Limb (tissue), 2 donors: Measurements from ENCODE around the gene PFKFB4.
"Not testable (repeated sequence)": the region's sequence is repeated elsewhere in the genome, so short reads cannot be mapped to it uniquely, and the experiment has no call there.

Experiments
- DNase-seq, 2 donors: peaks; one replicate each; pipeline ENCODE4 v3.0.0-alpha.2; 2016; ENCODE audit errors: extremely low spot score in 2 of 2

Gene PFKFB4

DNA sequence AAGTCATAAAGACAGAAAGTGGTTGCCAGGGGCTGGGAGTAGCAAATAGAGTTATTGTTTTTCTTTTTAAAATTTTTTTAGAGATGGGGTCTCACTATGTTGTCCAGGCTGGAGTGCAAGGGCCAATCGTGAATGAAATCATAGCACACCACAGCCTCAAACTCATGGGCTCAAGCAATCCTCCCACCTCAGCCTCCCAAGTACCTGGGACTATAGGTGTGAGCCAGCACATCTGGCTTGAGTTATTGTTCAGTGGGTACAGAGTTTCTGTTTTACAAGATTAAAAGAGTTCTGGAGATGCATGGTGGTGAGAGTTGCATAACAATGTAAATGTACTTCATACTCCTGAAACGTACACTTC lies 23.6 kb downstream of the PFKFB4 start:
- no peak for DNase-seq

- no peak for DNase-seq
Measured at GRCh38 chr3:48532271-48532976, 24.2 kb downstream of the PFKFB4 start.

DNA sequence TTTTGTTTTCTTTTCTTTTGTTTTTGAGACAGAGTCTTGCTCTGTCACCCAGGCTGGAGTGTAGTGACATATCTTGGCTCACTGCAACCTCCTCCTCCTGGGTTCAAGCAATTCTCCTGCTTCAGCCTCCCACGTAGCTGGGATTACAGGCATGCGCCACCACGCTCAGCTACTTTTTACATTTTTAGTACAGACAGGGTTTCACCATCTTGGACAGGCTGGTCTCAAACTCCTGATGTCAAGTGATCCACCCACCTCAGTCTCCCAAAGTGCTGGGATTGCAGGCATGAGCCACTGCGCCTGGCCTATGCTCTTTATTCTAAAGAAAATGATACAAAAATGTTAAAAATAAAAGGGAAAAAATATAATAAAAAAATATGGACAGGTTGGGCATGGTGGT lies 25.9 kb downstream of the PFKFB4 start:
- DNase-seq = not testable (repeated sequence)

GRCh38 chr3:48528754-48529153 lies 27.8 kb downstream of the PFKFB4 start:
- no peak for DNase-seq

DNA sequence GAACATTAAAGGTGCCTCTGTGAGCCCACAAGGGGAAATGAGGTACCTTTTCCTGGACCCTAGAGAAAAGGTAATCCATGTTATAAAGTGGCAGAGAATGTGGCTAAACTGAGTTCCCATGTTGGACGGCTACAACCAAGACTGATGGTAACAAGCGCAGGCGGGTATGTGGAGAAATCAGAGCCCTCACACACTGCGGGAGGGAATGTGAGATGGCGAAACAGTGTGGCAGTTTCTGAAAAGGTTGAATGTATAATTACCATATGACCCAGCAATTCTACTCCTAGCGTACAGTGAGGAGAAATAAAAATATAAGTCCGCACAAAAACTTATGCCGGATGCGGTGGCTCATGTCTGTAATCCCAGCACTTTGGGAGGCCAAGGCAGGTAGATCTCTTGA lies 28.6 kb downstream of the PFKFB4 start:
- no peak for DNase-seq

- no peak for DNase-seq
Measured at GRCh38 chr3:48524970-48525369, 31.6 kb downstream of the PFKFB4 start.

DNA sequence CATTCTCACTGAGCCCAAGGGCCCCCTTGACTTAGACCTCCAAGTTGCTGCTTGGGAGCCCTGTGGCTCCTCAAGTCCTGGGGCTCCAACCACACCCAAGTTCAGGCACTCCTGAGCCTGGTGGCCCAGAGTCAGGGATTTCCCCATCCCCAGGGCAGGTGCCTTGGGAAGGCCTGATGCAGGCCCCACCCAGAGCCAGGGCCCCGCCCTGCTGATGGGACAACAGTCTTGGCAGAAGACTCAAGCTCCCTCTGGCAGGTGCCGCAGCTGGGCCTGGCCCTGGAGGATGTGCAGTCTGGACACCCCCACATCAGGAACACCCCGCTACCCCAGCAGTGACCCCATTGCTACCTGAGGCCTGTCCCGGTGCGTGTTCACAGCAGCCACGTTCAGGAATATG lies 35.0 kb downstream of the PFKFB4 start:
- no peak for DNase-seq

GRCh38 chr3:48519277-48519643 lies 37.3 kb downstream of the PFKFB4 start:
- no peak for DNase-seq

- no peak for DNase-seq
Measured at GRCh38 chr3:48518638-48519276, 37.8 kb downstream of the PFKFB4 start.

DNA sequence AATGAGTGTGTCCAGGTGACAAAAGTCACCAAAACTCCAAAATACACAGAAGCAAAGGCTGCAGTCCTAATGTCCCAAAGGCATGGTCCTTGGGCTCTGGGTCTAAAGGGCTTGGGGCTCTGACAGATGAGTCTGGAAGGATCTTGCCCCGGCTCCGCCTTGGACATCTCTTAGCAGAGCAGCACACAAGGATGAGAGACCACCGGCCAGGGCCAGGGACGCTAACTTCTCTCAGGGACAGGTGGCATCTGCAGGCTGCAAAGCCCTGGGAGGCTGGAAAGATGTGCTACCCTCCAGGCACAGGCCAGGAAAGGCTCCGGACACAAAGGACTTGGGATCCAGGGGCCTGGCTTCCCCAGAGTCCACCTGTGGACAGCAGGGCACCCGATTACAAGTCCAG lies 38.5 kb downstream of the PFKFB4 start:
- DNase-seq = no peak

- no peak for DNase-seq
Measured at GRCh38 chr3:48516571-48516970, 40.0 kb downstream of the PFKFB4 start.

DNA sequence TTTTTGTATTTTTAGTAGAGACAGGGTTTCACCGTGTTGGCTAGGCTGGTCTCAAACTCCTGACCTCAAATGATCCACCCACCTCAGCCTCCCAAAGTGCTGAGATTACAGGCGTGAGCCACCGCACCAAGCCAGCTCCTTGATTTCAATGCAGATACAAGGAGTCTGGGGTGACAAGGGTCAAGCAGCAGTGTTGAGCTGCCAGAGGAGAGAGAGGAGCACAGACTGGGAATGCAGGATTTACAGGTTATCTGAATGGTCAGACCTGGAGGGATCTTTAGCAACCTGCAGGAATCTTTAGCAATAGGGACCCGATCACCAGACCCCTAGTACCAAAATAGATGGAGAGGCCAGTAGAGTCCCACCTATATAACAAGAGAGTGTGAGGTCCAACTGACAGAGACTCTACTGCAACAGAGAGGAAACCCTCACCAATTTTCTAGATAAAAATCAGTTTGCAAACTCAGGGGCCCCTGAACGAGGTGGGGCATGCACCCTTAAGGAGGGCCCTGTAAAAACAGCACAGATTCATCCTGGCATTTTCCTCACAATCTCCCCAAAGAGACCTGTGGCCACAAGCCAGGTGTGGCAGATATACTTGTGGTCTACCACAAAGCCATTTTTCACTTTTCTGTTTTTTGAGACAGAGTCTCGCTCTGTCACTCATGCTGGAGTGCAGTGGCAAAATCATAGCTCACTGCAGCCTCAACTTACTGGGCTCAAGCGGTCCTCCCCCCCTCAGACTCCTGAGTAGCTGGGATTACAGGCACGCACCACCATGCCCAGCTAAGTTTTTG lies 42.0 kb downstream of the PFKFB4 start:
- no peak for DNase-seq

DNA sequence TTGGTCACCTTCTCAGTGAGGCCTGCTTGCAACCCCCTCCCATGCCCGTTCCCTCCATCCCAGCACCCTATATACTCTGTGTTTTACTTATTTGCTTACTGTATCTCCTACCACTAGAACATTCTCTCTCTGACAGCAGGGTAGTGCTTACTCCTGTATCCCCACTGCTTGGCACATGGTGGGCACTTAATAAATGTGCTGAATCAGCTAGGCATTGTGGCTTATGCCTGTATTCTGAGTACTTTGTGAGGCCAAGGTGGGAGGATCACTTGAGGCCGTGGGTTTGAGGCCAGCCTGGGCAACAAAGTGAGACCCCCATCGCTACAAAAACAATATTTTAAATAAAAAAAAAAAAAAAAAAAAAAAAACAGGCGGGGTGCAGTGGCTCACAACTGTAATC lies 45.1 kb downstream of the PFKFB4 start:
- DNase-seq = no peak

DNA sequence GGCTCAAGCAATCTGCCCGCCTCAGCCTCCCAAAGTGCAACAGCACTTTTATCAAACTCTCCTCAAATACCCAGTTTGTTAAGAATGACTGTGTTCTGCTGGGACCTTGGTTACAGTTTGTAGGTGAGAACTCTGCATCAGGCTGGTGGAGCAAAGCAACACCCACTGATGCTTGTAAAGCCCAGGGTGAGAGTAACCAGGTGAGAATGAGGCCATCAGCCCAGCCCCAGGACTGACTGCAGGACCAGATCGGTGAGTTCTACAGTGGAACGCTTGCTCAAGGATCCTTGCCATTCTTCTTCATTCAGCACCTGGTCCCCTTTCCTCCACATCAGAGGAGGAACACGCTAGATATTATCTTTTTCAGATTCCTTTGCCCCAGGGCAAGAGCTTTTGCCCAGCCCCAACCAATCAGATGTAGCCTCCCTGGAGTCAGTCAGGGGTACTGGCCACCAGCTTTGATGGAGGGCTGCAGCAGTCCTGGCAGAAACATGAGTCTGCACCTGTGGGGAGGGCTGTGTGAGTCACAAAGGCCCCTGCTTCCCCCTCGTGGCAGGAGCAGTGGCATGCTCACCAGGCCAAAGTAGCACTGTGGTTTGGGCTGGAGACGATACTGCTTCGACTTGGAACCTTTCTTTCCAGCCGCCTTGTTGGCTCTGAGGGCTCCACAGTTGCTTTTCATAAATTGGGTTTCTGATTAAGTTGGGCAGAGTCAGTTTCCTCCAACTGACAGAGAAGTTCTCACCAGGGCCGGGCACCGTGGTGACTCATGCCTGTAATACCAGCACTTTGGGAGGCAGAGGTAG lies 49.1 kb downstream of the PFKFB4 start:
- DNase-seq = peak; percentile 24 to 55

- no peak for DNase-seq
Measured at GRCh38 chr3:48505968-48506504, 50.6 kb downstream of the PFKFB4 start.

DNA sequence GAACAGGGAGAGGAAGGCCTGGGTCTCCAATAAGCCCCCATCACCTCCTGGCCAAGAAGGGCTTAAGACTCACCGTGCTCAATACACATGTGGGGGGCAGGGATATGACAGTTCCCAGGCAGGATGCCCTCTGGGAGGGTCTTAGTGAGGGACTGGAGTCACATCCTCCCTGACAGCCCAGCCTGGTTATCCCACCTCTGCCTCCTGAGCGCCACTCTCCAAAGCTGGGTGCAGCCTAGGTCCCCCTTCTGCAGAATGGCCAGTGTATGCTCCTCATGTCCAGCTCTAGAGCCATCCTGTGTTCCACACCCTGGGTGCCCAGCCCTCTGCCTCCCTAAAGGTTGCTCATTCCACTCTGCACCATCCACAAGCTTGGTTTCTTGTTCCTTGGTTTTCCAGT lies 51.5 kb downstream of the PFKFB4 start:
- DNase-seq = no peak

GRCh38 chr3:48504051-48504946 lies 52.3 kb downstream of the PFKFB4 start, which contains the start of gene SHISA5:
SHISA5 (minus strand) TSS chr3:48504174; CDS start chr3:48504094, 80 bp downstream.
- DNase-seq = peak; percentile 47 to 84

DNA sequence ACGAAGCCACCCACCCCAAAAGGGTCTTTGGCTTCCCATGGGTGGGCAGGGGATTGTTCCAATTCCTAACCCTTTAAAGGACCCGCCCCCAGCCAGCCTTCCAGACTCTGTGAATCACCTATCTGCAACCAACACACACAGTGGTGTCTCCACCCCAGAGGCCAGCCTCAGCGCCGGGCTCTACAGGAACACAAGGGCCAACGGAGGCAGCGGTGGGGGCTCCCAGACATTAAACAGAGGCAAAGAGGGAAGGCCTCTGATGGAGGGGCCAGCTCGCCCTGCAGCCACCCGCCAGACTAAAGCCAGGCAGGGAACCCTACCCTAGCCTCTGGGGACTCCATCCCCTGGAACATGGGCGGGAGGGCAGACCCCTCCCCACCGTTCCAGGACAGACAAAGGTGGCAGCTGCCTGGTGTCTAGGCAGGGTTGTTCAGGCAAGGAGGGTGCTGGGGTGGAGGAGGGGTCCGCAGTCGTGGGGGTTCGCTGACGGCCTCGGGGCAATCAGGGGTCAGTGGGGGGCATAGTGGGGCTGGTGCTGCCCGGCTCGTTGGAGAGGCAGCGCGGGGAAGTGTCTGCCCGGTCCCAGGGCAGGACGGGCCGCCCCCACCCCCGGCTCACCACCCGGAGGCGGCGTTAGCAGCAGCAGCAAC lies 53.1 kb downstream of the PFKFB4 start:
- DNase-seq = no peak

DNA sequence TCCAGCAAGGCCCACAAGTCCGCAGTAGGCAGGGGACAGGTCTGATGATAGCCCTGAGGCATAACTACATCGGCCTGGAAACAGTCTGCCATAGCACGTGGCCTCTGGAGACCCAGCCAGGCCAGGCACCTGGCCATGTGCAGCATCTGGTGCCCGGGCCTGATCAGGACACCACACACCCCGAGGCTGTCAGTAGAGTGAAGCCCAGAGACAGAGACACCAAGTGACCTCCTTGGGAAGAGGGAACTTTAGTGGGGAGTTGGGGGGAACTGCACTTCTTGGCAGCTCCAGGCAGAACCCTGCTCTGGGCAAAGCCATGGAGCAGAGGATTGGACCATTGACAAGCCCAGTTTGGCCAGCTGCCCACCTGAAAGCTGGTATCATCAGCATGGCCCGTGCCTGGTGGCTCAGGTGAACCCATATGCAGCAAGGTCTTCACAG lies 53.9 kb downstream of the PFKFB4 start:
- DNase-seq = no peak

DNA sequence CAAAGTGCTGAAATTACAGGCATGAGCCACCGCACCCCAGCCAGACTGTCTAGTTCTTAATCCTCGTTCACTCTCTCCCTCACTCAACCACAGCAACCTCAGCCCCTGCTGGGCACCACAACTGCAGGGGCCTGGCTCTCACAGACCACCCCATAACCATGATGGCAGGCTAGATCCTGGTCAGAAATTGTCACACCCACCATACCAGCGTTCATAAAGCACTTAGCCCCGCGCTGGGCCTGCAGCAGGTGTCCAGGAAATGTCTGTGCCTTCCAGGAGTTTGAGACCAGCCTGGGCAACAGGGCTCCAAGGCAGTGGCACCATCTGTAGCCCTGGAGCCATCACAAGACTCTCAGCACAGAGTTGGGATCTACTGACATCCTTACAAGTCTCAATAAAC lies 54.5 kb downstream of the PFKFB4 start:
- no peak for DNase-seq
